Measurements from ENCODE around the gene FADS6.

FADS6 gene

DNA sequence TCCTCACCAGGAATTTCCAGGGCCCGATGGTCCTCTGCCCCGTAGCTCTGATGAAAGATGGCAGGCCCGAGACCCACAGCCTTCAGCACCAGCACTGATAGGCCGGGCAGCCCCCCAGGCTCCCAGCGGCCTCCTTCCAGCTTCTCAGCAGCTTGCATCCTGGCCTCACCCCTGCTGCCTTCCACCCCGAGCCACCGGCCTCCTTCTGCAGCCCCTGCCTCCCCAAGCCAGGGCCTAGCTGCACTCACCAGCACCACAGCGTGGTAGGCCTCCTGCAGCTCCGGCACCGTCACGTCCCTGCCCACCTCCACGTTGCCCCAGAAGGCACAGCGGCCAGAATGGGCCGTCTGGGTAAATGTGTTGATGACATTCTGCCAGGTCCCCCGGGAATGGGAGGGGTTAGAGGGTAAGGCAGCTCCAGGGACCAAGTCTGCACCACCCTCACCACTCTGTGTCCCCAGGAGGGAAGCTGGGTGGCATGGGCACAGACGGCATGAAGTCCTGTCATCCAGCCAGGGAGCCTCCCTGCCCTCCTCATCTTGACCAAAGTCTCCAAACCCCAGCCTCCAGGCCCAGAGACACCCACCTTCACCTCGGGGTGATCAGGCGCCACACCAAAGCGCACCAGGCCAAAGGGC lies 27.1 kb downstream of the FADS6 start:
- no peak for DNase-seq (ENCODE audit: low spot score)

GRCh38 chr17:74865504-74866197 lies 27.8 kb downstream of the FADS6 start:
- no peak for DNase-seq (ENCODE audit: low spot score)

DNA sequence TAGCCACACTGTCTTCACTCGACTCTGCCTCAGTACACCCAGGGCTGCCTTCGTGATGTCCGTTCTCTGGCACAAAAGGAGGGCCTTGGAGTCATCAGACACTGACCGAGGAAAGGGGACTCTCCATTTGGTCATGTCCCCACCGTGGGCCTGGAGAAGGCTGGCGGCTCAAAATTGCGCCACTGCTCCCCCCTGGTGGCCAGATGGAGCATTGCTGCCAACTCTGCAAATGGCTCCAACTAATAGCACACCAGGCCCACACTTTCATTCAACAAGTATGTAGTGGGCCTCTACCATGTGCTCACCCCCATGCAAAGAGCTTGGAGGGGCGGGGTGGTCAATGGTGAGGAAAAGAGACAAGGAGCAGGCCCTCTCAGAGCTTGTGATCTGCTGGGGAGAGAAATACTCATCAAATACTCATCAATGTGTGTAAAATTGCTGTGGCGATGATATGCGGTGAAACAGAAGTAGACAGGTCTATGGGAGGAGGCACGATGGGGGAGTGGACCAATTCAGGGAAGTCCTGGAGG lies 28.5 kb downstream of the FADS6 start:
- peak; percentile 74 for DNase-seq (ENCODE audit: low spot score)

- no peak for DNase-seq (ENCODE audit: low spot score)
Measured at GRCh38 chr17:74864297-74864865, 29.1 kb downstream of the FADS6 start.

DNA sequence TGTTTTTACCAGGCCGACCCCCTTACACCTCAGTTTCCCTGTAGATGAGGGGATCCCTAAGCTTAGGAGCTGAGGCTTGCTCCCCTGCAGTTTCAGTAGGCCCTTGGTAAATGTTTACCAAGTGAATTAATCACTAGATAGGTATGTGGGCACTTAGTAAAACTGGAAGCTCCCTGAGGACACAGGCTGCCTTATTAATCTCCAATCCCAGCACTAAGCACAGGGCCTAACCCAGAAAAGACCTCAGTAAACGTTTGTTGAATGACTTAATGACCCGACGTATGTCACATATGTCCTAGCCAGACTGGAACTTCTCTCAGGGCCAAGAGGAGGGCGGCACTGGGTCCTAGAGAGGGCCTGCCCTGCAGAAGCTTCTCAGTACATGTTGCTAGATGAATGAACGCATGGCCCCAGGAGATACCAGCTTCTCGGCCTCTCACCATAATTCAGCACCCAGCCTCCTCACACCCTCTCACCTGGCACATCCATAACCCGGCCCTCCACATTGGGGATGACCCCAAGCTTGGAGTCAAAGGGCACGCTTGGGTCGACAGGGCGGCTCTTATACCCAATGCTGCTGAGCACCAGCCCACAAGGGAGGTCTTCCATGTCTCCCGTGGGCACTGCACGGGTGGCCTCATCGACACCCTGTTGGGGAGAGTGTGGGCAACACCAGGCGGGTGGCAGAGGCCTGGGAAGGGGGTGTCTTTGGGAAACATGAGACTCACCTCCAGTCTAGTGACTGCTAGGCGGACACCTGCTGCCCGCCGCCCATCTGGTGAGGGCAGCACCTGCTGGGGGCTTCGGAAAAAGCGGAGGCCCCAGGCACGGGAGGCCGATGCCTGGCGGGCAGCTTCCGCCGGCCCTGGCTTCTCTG lies 29.8 kb downstream of the FADS6 start:
- DNase-seq (ENCODE audit: low spot score) = no peak

DNA sequence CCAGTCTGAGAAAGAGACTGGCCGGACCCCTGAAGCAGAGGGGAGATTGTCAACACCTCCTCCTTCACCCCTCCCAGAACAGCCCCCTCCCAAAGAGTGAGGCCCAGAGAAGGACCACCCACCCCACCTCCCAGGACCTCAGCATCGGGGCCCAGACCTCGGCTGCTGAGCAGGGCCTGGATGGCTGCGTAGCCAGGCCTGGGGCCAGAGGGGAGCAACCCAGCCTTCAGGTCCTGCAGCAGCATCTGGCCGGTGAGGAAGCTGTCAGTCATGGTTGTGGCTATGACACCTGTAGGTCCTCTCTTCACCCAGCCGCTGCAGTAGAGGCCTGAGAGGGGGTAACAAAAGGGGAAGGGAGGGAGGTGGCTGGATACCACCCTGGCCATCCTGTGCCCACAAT lies 30.5 kb downstream of the FADS6 start:
- no peak for DNase-seq (ENCODE audit: low spot score)

- peak; percentile 45 for DNase-seq (ENCODE audit: low spot score)
Measured at GRCh38 chr17:74862108-74862901, 31.1 kb downstream of the FADS6 start.

DNA sequence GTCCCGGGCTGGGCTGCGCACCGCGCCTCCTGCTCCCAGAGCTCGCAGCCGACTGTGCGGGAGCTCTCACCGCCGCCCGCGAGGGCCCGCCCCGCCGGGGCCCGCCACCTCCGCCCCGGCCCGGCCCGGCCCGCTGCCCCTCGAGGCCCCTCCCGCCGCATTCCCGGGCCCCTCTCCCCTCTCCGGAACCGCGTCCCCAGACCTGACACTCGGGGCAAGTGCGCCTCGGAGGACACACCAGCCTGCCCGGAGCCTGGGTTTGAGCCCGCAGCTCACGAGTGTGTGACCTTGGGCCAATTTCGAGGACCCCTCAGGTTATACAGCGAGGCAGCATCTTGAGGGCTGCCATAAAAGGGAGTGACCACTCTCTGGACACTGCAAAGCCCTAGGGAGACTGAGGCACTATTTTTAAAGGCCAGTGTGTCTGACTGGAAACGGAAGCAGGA lies 31.7 kb downstream of the FADS6 start:
- no peak for DNase-seq (ENCODE audit: low spot score)

GRCh38 chr17:74860872-74861661 lies 32.4 kb downstream of the FADS6 start:
- DNase-seq (ENCODE audit: low spot score) = no peak

DNA sequence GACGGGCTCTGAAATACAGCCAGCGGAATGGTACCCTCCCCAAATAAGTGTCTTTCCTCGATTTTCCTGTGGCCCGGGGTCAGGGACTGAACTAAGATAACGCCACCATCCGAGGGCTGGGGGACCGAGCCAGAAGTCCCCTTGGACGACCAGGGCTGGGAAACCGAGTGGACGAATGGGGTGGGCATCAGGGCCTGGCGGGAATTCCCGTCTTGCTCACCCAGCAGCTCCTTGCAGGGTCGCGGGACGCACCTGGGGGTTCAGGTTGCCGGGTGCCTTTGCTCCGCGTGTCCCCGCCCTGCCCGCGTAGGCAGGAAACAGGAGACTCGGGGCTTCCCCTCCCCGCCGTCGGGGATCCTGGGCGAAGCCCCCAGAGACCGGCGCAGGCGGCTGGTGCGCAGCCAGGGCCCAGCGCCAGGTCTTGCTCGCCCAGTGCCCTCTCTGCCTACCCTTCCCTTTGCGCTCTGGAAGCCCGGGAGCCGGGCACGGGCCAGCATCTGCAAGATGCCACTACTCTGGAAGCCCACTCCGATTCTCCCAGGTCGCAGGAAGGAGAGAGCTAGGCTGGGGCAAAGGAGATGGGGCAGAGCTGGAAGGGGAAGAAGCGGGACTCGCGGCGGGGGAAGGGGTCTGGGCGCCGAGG lies 33.1 kb downstream of the FADS6 start:
- DNase-seq (ENCODE audit: low spot score) = no peak

DNA sequence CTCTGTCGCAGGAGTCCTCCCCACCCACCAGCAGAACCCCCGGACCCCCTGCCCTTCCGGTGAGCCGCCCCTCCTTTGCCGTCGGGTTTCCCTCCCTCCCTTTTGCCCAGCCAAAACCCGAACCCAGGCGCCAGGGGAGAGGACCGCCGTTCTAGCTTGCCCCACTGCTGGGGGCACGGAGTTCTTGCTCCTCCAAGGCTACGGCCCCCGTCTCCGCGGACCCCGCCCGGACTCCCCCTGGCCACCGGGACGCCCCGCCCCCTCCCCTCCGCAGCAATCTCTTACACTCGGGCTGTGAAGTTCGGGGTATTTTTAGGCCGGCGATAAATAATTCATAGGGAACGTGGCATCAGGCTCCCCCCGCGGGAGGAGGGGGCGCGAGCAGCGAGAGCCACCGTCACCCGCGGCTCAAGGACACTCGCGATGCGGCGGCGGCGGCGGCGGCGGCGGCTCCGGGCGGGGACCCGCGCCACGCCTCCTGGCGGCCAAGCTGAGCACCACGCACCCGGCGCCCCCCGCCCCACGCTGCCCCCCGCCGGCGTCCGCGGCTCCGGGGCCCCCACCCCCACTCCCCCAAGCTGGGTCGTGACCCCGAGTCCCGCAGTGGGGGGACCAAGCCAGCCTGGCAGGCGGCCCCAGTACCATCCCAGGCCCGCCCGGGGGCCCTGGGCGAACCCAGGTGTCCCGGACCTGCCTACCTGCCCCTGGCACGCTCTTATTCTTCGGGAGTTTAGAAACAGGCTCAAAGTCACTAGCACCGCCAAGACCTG lies 33.8 kb downstream of the FADS6 start, which contains the start of gene GRIN2C:
Gene GRIN2C (minus strand): TSS at position 427 of the 770 bp plus-strand sequence. CDS start 4,793 bp downstream, outside the sequence.
- DNase-seq (ENCODE audit: low spot score) = no peak

GRCh38 chr17:74858672-74859458 lies 34.6 kb downstream of the FADS6 start:
- no peak for DNase-seq (ENCODE audit: low spot score)

- DNase-seq (ENCODE audit: low spot score) = no peak
Measured at GRCh38 chr17:74857191-74857590, 36.2 kb downstream of the FADS6 start.

- DNase-seq (ENCODE audit: low spot score) = no peak
Measured at GRCh38 chr17:74856112-74856511, 37.3 kb downstream of the FADS6 start.

DNA sequence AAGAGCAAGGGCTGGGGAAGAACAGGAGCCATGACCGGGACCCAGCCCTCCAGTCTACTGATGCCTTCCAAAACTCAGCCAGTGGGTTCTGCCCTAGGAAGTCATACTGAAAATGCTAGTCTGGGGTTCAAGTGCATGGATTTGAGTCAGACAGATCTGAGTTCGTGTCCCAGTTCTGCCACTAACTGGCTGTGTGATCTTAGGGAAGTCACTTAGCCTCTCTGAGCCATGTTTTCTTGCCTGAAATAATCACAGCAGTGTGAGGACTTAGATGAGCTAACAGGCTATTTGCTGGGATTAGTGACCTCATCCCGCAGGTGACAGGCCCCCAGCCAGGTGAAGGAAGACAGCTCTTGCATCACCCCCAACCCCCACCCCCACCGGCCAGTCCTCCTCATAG lies 38.1 kb downstream of the FADS6 start:
- no peak for DNase-seq (ENCODE audit: low spot score)

- no peak for DNase-seq (ENCODE audit: low spot score)
Measured at GRCh38 chr17:74854792-74855191, 38.6 kb downstream of the FADS6 start.

GRCh38 chr17:74853669-74854068 lies 39.8 kb downstream of the FADS6 start:
- no peak for DNase-seq (ENCODE audit: low spot score)

GRCh38 chr17:74853048-74853397 lies 40.4 kb downstream of the FADS6 start:
- no peak for DNase-seq (ENCODE audit: low spot score)

Measured in hematopoietic multipotent progenitor cell treated with erythropoietin and hydrocortisone succinate and interleukin-3 and kit ligand, for 15 days (in vitro differentiated cells).